Transverse colon (tissue), 4 donors: ENCODE results near the gene HIVEP1. TPM values are rescaled to one million over a fixed set of nuclear protein-coding genes. Genes with fewer than 3 reads are reported as not detected.
A peak's percentile ranks its signal among the peaks of the same experiment; 100 is the strongest.

Source experiments
- DNase-seq: peaks from one replicate; pipeline ENCODE4 v3.0.0-alpha.2; 2019
- H3K27ac ChIP-seq, 4 donors: fragments of 200-600 bp; sonication (generic); 2 replicates each; pipeline ENCODE4 v1.5.1; 2016 to 2018; ENCODE audit warnings: inconsistent platforms in 4 of 4
- H3K27me3 ChIP-seq: fragments of 200-600 bp; sonication (generic); 2 replicates; pipeline ENCODE4 v1.5.1; 2017; ENCODE audit warnings: inconsistent platforms
- H3K36me3 ChIP-seq, 4 donors: fragments of 200-600 bp; sonication (generic); 2 replicates each; pipeline ENCODE4 v1.5.1; 2017 to 2019; ENCODE audit warnings: inconsistent platforms in 4 of 4
- H3K4me1 ChIP-seq, 4 donors: fragments of 200-600 bp; sonication (generic); 2 replicates each; pipeline ENCODE4 v1.5.1; 2017 to 2020; ENCODE audit warnings: inconsistent platforms in 4 of 4
- H3K4me3 ChIP-seq, 4 donors: fragments of 200-600 bp; sonication (generic); 1 replicate in 1 of 4; 2 replicates in 3 of 4; pipeline versions ENCODE4 v1.5.1 to v1.6.1; 2017 to 2019; ENCODE audit warnings: inconsistent platforms in 4 of 4
- H3K9me3 ChIP-seq, 2 donors: fragments of 200-600 bp; sonication (generic); 2 replicates each; pipeline ENCODE4 v1.5.1; 2017 to 2019; ENCODE audit warnings: inconsistent platforms in 2 of 2
- EP300 ChIP-seq: sonication (generic); formaldehyde crosslinking; IDR thresholded peaks from one replicate; pipeline ENCODE4 v1.6.1; 2017; ENCODE audit warnings: antibody characterized with exemption, low read depth
- POLR2A ChIP-seq: fragments of 450-650 bp; IDR thresholded peaks from one replicate; pipeline ENCODE4 v1.6.1; 2016; ENCODE audit warnings: antibody characterized with exemption, mild to moderate bottlenecking, moderate library complexity
- POLR2AphosphoS5 ChIP-seq, 3 donors: sonication (generic); formaldehyde crosslinking; IDR thresholded peaks; one replicate each; pipeline ENCODE4 v1.6.1; 2016; ENCODE audit warnings: antibody characterized with exemption in 3 of 3
- WGBS, 2 donors: methylation state at CpG; one replicate each; pipeline ENCODE4 v1.1.5; 2018; ENCODE audit warnings: low coverage in 1 of 2; 5-methylcytosine and 5-hydroxymethylcytosine counted together
- in situ Hi-C, 4 donors: fragments of 200-750 bp; cut with MboI; loops; one replicate each; pipeline versions ENCODE4 v1.15.0 to v1.15.1; 2017; ENCODE audit warnings: low sequenced_read_pairs in 3 of 4, low pct_ligation_motif_present in 1 of 4, low pct_unique_long_range_greater_than_20kb in 1 of 4
- intact Hi-C: fragments of 100-400 bp; cut with DNase I; formaldehyde crosslinking; loops from one replicate; pipeline ENCODE4 v1.15.1; 2023; ENCODE audit warnings: low total_unique reads
- total RNA-seq, 4 donors: library from RNA; depleted of rRNA; stranded (reverse); fragments of >200 nt; gene quantifications; one replicate each; pipeline ENCODE4 v1.1.0, GENCODE V29; 2016
- TF ChIP-seq, protein P1 (sequence below), 5 experiments: fragments of 200-600 bp in 3 of 5; fragments of 450-650 bp in 2 of 5; sonication (generic) in 3 of 5; IDR thresholded peaks; 1 replicate in 2 of 5; 2 replicates in 3 of 5; pipeline ENCODE4 v1.5.1; 2016 to 2017; ENCODE audit warnings: antibody characterized with exemption in 5 of 5, inconsistent platforms in 3 of 5, mild to moderate bottlenecking in 2 of 5, moderate library complexity in 1 of 5

The HIVEP1 gene
- total RNA-seq, 4 donors from 2014 or later: 18.9 to 90.9 (median 30.5) TPM

DNA sequence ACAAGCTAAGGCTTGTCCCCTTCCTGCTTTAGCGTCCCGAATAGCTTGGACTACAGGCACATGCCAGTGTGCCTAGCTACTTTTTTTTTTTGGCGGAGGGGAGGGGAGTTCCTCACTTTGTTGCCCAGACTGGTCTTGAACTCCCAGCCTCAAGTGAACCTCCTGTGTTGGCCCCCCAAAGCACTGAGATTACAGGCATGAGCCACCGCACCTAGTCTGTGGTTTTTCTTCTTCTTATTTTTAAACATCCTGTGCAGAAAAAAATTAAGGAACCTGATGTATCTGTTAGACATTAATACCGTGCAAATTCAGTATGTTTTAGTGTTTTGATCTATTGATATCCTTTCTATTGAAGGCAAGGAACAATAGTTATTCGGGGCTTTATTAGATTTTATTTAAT, 25.7 kb downstream of the HIVEP1 start:
- intact Hi-C loops (no loop called here), in situ Hi-C loops (no loop called here)
- no peaks in the 10 kb centered on the region for H3K36me3 ChIP-seq
- no peaks in the 10 kb centered on the region for H3K9me3 ChIP-seq
- no peaks in the 10 kb centered on the region for H3K27me3 ChIP-seq
- 75 to 92% methylated on average over 4 to 6 of the region's 6 CpGs for whole genome bisulfite sequencing, 2 donors
- H3K4me1 ChIP-seq: peaks cover 0 to 15% (median 3%) of the 10 kb centered on the region in 4 donors
- DNase-seq: no peak
- H3K27ac ChIP-seq: no peak overlapping the region
- H3K4me3 ChIP-seq: no peak overlapping the region
- TF ChIP-seq POLR2A (no peak), EP300 (no peak), POLR2AphosphoS5 (IDR thresholded peaks at IDR 0.05) (no peak)
- TF ChIP-seq, protein P1, sequence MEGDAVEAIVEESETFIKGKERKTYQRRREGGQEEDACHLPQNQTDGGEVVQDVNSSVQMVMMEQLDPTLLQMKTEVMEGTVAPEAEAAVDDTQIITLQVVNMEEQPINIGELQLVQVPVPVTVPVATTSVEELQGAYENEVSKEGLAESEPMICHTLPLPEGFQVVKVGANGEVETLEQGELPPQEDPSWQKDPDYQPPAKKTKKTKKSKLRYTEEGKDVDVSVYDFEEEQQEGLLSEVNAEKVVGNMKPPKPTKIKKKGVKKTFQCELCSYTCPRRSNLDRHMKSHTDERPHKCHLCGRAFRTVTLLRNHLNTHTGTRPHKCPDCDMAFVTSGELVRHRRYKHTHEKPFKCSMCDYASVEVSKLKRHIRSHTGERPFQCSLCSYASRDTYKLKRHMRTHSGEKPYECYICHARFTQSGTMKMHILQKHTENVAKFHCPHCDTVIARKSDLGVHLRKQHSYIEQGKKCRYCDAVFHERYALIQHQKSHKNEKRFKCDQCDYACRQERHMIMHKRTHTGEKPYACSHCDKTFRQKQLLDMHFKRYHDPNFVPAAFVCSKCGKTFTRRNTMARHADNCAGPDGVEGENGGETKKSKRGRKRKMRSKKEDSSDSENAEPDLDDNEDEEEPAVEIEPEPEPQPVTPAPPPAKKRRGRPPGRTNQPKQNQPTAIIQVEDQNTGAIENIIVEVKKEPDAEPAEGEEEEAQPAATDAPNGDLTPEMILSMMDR (IDR thresholded peaks at IDR 0.05): no peak

DNA sequence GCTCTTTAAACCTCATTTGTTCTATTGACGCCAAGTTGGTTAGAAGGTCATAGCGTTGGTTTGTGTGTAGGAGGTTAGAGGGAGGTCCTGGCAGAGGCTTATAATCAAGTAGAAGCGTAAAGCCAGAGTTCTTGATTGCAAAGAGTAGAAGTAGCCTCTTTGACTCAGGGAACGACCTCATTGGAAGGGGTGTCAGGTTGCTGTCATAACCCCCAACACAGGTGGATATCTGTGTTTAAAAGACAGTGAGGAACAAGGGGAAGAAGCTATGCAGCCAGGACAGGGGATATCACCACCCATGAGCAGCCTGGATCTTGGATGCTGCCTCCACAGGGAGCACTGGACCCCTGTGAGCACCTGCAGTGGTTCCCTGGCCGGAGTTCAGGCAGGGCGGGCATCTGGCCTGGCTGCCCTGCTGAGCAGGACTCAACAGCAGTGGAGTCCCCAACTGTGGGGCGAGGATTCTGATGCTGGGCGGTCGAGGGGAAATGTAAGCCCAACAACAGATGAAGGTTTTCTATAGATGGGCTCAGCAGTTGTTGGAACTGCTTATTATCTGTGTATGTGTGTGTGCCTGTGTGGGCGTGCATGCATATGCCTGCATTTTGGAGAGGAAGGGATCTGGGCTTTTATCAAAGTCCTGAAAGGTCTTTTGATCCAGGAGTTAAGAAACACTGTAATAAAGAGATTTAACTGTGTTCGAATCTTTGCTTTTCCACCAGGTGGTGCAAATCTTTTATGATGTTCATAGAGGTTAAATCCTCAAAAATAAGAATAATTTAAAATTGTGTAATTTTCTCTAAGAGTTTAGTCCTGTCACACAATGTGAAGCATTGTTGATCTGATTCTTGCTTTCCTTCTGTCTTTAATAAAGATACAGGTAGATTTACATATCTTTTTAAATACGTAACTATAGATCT, 27.7 kb downstream of the HIVEP1 start:
- 77 to 84% methylated on average over 4 to 12 of the region's 12 CpGs for WGBS, 2 donors
- no peaks in the 10 kb centered on the region for H3K36me3 ChIP-seq
- intact Hi-C loops: no loop called here
- no peak for DNase-seq
- no peaks in the 10 kb centered on the region for H3K9me3 ChIP-seq
- H3K4me3 ChIP-seq: no peak overlapping the region
- peaks cover 0 to 7% (median 5%) of the 10 kb centered on the region in 4 donors for H3K4me1 ChIP-seq
- no peak for TF ChIP-seq POLR2A
- TF ChIP-seq EP300: no peak
- no peak for TF ChIP-seq POLR2AphosphoS5 (IDR thresholded peaks at IDR 0.05)
- TF ChIP-seq, protein P1 (IDR thresholded peaks at IDR 0.05): no peak
- in situ Hi-C loops: no loop called here
- H3K27me3 ChIP-seq: no peaks in the 10 kb centered on the region
- H3K27ac ChIP-seq: no peak overlapping the region

DNA sequence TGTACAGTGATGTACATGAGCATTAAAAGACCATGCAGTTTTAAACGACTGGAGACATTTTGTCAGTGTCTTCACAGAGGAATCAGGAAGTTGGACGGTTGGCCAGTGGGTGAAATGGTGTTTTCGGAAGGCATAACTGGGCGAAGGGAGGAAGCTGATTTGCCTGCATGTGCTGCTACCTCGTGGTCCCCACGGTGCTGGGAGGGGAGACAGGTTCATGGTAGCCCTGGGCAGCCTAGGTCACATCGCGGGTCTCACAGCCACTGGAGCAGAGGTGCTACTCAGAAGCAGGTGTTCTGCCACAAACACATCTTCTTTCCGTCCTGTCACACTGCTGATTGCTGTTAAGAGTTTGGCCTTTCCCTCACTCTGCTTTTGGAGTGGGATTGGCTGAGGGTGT, 35.2 kb downstream of the HIVEP1 start:
- peak; percentile 45 for DNase-seq
- WGBS, 2 donors: 80 to 82% methylated on average over 1 to 9 of the region's 9 CpGs
- H3K36me3 ChIP-seq: no peaks in the 10 kb centered on the region
- no peaks in the 10 kb centered on the region for H3K9me3 ChIP-seq
- H3K27ac ChIP-seq: peak overlapping the region in 1 of 4 donors; percentile 4
- H3K27me3 ChIP-seq: no peaks in the 10 kb centered on the region
- intact Hi-C loops (no loop called here), in situ Hi-C loops (no loop called here)
- no peak overlapping the region for H3K4me3 ChIP-seq
- TF ChIP-seq POLR2AphosphoS5 (IDR thresholded peaks at IDR 0.05) (no peak), POLR2A (no peak), EP300 (no peak)
- TF ChIP-seq, protein P1 (IDR thresholded peaks at IDR 0.05): no peak
- H3K4me1 ChIP-seq: peaks cover 0 to 21% (median 8%) of the 10 kb centered on the region in 4 donors

DNA sequence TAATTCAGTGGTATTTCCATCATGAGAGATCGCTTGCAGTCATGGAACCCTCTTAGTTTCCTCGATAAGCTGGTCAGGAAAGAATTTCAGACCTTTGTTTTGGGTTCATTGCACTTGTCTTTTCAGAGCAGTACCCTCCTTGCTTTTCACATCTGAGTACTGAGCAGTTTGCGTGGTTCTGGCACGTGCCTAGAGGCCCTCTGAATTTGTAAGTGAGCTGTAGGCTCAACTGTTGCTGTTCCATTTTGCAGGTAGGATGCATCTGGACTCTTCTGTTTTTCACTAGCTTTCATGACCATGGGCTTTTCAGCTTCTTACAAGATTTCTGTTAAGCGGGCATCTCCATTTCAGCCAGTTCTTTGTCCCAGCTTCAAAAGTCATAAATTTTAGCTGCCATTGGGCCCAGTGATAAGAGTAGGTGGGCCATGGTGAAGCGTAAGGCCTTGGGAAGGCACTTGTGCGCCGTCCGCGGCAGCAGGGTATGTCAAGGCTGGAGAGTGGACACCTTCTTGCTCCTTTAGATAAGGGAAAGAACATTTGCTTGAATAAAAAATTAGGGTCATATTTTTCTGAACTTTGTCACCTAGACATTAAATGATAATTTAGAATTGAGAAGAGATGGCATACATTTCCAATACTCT, 35.8 kb downstream of the HIVEP1 start:
- no peaks in the 10 kb centered on the region for H3K27me3 ChIP-seq
- no peaks in the 10 kb centered on the region for H3K36me3 ChIP-seq
- DNase-seq: no peak
- H3K27ac ChIP-seq: peak overlapping the region in 1 of 4 donors; percentile 4
- peaks cover 0 to 21% (median 8%) of the 10 kb centered on the region in 4 donors for H3K4me1 ChIP-seq
- TF ChIP-seq POLR2A (no peak), EP300 (no peak), POLR2AphosphoS5 (IDR thresholded peaks at IDR 0.05) (no peak)
- intact Hi-C loops: no loop called here
- no peaks in the 10 kb centered on the region for H3K9me3 ChIP-seq
- 93 to 100% methylated on average over 1 to 10 of the region's 10 CpGs for WGBS, 2 donors
- in situ Hi-C loops: no loop called here
- H3K4me3 ChIP-seq: no peak overlapping the region
